Stimulated activated CD4-positive, alpha-beta T cell treated with anti-CD3 and anti-CD28 coated beads, Interleukin-12 subunit alpha, Interleukin-12 subunit beta, amount 100 ng/mL, for 4 hours (primary cell): ENCODE results near the gene ITGA11.

ENCODE experiments used
- DNase-seq: peaks from one replicate; pipeline ENCODE4 v3.0.0-alpha.2; 2020

The ITGA11 gene

GRCh38 chr15:68348606-68349005 is 83.4 kb downstream of the ITGA11 start:
- DNase-seq: no peak

GRCh38 chr15:68348081-68348480 is 83.9 kb downstream of the ITGA11 start:
- DNase-seq: no peak

- no peak for DNase-seq
Observed at GRCh38 chr15:68347392-68347791, 84.6 kb downstream of the ITGA11 start.

GRCh38 chr15:68346979-68347378 is 85.0 kb downstream of the ITGA11 start:
- no peak for DNase-seq

- DNase-seq: no peak
Observed at GRCh38 chr15:68345481-68345880, 86.5 kb downstream of the ITGA11 start.

GRCh38 chr15:68344600-68344999 is 87.4 kb downstream of the ITGA11 start:
- DNase-seq: no peak

GRCh38 chr15:68343579-68344225 is 88.3 kb downstream of the ITGA11 start:
- no peak for DNase-seq

- DNase-seq: no peak
Observed at GRCh38 chr15:68341760-68342725, 89.9 kb downstream of the ITGA11 start.

- no peak for DNase-seq
Observed at GRCh38 chr15:68340726-68341671, 91.0 kb downstream of the ITGA11 start.

GRCh38 chr15:68339481-68339880 is 92.5 kb downstream of the ITGA11 start:
- no peak for DNase-seq

GRCh38 chr15:68337826-68338225 is 94.1 kb downstream of the ITGA11 start:
- DNase-seq: no peak

- no peak for DNase-seq
Observed at GRCh38 chr15:68336516-68336915, 95.4 kb downstream of the ITGA11 start.

- no peak for DNase-seq
Observed at GRCh38 chr15:68335655-68336054, 96.3 kb downstream of the ITGA11 start.

GRCh38 chr15:68335251-68335650 is 96.7 kb downstream of the ITGA11 start:
- DNase-seq: no peak

- DNase-seq: no peak
Observed at GRCh38 chr15:68334661-68335124, 97.3 kb downstream of the ITGA11 start.

- DNase-seq: no peak
Observed at GRCh38 chr15:68333775-68334470, 98.0 kb downstream of the ITGA11 start.

- DNase-seq: no peak
Observed at GRCh38 chr15:68332266-68332665, 99.7 kb downstream of the ITGA11 start.

GRCh38 chr15:68330901-68331300 is 101.1 kb downstream of the ITGA11 start:
- DNase-seq: no peak

- no peak for DNase-seq
Observed at GRCh38 chr15:68330416-68330815, 101.5 kb downstream of the ITGA11 start.

GRCh38 chr15:68328964-68329363 is 103.0 kb downstream of the ITGA11 start:
- DNase-seq: no peak

- DNase-seq: no peak
Observed at GRCh38 chr15:68328443-68328842, 103.5 kb downstream of the ITGA11 start.

- no peak for DNase-seq
Observed at GRCh38 chr15:68326711-68327354, 105.1 kb downstream of the ITGA11 start.
